Left ventricle myocardium inferior (tissue), 1 donor: Measurements from ENCODE around the gene MCRIP1. TPM values are rescaled to one million over a fixed set of nuclear protein-coding genes. Genes with fewer than 3 reads are reported as not detected.

Source experiments
- DNase-seq: peaks from one replicate; pipeline ENCODE4 v3.0.0-alpha.2; 2020
- H3K27ac ChIP-seq: fragments of 200-600 bp; replicated peaks from 2 replicates; pipeline ENCODE4 v1.8.0; 2021
- H3K27me3 ChIP-seq: fragments of 200-600 bp; 2 replicates; pipeline ENCODE4 v1.8.0; 2021; ENCODE audit warnings: low read depth
- H3K36me3 ChIP-seq: fragments of 200-600 bp; 2 replicates; pipeline ENCODE4 v1.8.0; 2021
- H3K4me1 ChIP-seq: fragments of 200-600 bp; 2 replicates; pipeline ENCODE4 v1.8.0; 2021
- H3K4me3 ChIP-seq: fragments of 200-600 bp; 2 replicates; pipeline ENCODE4 v1.8.0; 2021; ENCODE audit warnings: mild to moderate bottlenecking, moderate library complexity
- H3K9me3 ChIP-seq: fragments of 200-600 bp; replicated peaks from 2 replicates; pipeline ENCODE4 v1.8.0; 2021
- intact Hi-C: fragments of 100-400 bp; cut with micrococcal nuclease; formaldehyde crosslinking; loops from one replicate; pipeline ENCODE4 v1.11.0; 2022
- total RNA-seq: library from RNA; stranded (reverse); fragmentation: NEBNext Ultra II Directional; extraction: Animal tissue kit (Norgen Biotek cat#: 25700); gene quantifications from one replicate; pipeline ENCODE4 v1.2.1, GENCODE V29; 2021
- TF ChIP-seq, protein P1 (sequence below): fragments of 200-600 bp; IDR thresholded peaks from 2 replicates; pipeline ENCODE4 v1.8.0; 2021; ENCODE audit warnings: antibody characterized with exemption, mild to moderate bottlenecking, borderline replicate concordance
- donor health status: DM: no; HTN: yes; CAD: no; lungs with severe emphysema.

The MCRIP1 gene
- total RNA-seq, 1 donor from 2014 or later, result 110 TPM

GRCh38 chr17:81844327-81844851, 11.3 kb upstream of the MCRIP1 start:
- Histone ChIP-seq H3K36me3 (peaks cover 69% of the 10 kb centered on the region), H3K9me3 (no peaks in the 10 kb centered on the region), H3K27ac (no peak overlapping the region), H3K4me1 (peaks cover 21% of the 10 kb centered on the region), H3K4me3 (no peak overlapping the region), H3K27me3 (no peaks in the 10 kb centered on the region)
- intact Hi-C loops, result no loop called here
- TF ChIP-seq, protein P1, sequence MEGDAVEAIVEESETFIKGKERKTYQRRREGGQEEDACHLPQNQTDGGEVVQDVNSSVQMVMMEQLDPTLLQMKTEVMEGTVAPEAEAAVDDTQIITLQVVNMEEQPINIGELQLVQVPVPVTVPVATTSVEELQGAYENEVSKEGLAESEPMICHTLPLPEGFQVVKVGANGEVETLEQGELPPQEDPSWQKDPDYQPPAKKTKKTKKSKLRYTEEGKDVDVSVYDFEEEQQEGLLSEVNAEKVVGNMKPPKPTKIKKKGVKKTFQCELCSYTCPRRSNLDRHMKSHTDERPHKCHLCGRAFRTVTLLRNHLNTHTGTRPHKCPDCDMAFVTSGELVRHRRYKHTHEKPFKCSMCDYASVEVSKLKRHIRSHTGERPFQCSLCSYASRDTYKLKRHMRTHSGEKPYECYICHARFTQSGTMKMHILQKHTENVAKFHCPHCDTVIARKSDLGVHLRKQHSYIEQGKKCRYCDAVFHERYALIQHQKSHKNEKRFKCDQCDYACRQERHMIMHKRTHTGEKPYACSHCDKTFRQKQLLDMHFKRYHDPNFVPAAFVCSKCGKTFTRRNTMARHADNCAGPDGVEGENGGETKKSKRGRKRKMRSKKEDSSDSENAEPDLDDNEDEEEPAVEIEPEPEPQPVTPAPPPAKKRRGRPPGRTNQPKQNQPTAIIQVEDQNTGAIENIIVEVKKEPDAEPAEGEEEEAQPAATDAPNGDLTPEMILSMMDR, result no peak
- no peak for DNase-seq

- Histone ChIP-seq H3K27me3 (no peaks in the 10 kb centered on the region), H3K4me3 (no peak overlapping the region), H3K9me3 (no peaks in the 10 kb centered on the region), H3K27ac (no peak overlapping the region), H3K36me3 (peaks cover 63% of the 10 kb centered on the region), H3K4me1 (peaks cover 21% of the 10 kb centered on the region)
- intact Hi-C loops, result no loop called here
- DNase-seq, result no peak
- TF ChIP-seq, protein P1, result no peak
These were observed 10.7 kb upstream of the MCRIP1 start for GRCh38 chr17:81843713-81844326.

DNA sequence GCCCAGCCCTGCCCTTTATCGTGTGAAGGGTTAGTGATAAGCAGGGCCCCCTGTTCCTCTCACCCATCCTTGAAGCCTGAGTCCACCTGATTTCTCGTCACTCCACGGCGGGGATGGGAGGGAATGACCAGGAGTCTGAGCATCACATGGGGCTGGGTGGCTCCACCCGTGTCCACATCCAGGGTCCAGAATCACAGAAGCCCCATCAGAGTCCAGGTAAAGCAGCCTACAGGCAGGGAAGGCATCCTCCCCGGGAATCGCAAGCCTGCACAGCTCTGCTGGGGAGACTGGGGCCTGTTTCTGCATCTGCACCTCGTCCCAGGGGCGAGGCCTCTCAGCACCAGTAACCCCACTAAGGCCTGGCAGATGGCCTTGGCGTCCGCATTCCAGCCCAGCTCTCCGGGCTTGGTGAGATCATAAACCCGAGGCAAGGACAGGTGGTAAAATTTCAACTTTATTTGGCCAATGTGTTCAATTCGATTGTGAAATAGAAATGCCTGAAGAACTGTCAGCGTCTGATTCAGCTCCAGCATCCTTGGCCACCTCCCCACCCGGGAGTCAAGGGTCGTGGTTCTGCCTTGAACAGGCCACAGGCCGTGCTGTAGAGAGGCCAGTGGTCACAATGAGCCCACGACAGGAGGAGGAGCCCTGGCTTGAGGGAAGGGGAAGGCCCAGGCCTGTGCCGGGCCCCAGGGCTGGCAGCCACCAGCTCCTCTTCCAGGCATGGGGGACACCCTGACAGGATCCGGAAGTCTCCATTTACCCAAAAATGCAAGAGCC, 9.8 kb upstream of the MCRIP1 start:
- no peaks in the 10 kb centered on the region for H3K9me3 ChIP-seq
- no peak overlapping the region for H3K27ac ChIP-seq
- peaks cover 21% of the 10 kb centered on the region for H3K4me1 ChIP-seq
- H3K4me3 ChIP-seq, result no peak overlapping the region
- intact Hi-C loops, result no loop called here
- no peak for DNase-seq
- H3K27me3 ChIP-seq, result no peaks in the 10 kb centered on the region
- TF ChIP-seq, protein P1, result no peak
- peaks cover 54% of the 10 kb centered on the region for H3K36me3 ChIP-seq

DNA sequence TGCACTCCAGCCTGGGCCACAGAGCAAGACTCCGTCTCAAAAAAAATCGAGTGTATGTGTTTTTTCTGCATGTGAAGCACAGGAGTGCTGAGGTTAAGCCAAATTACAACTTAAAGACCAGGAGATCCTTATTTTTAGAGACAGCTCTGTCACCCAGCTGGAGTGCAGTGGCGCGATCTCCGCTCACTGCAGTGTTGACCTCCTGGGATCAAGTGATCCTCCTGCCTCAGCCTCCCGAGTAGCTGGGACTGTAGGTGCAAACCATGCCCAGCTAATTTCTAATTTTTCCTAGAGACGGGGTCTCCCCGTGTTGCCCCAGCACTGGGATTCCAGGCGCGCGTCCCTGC, 9.3 kb upstream of the MCRIP1 start:
- no peaks in the 10 kb centered on the region for H3K9me3 ChIP-seq
- H3K4me3 ChIP-seq, result no peak overlapping the region
- TF ChIP-seq, protein P1, result no peak
- intact Hi-C loops, result no loop called here
- peaks cover 21% of the 10 kb centered on the region for H3K4me1 ChIP-seq
- DNase-seq, result no peak
- peaks cover 48% of the 10 kb centered on the region for H3K36me3 ChIP-seq
- no peaks in the 10 kb centered on the region for H3K27me3 ChIP-seq
- peak overlapping the region; percentile 92 for H3K27ac ChIP-seq

GRCh38 chr17:81841866-81842265, 8.8 kb upstream of the MCRIP1 start:
- H3K4me1 ChIP-seq, result peaks cover 21% of the 10 kb centered on the region
- H3K9me3 ChIP-seq, result no peaks in the 10 kb centered on the region
- no peak for DNase-seq
- intact Hi-C loops, result no loop called here
- no peaks in the 10 kb centered on the region for H3K27me3 ChIP-seq
- peak overlapping the region; percentile 46 for H3K4me3 ChIP-seq
- peak overlapping the region; percentile 92 for H3K27ac ChIP-seq
- TF ChIP-seq, protein P1, result no peak
- peaks cover 44% of the 10 kb centered on the region for H3K36me3 ChIP-seq
